Glomerular endothelial cell (primary cell): Measurements from ENCODE around the gene GSAP. TPM values are rescaled to one million over a fixed set of nuclear protein-coding genes. Genes with fewer than 3 reads are reported as not detected.

Experiments
- DNase-seq: peaks from one replicate; pipeline ENCODE4 v3.0.0-alpha.2; 2011; ENCODE audit warnings: low read depth, low spot score; ENCODE audit errors: extremely low read depth
- total RNA-seq: library from RNA; depleted of rRNA; stranded (reverse); fragments of >200 nt; gene quantifications from 2 replicates; pipeline ENCODE4 v1.2.3, GENCODE V29; 2015

The GSAP gene
- total RNA-seq, 1 donor from 2014 or later: 4.6 TPM

DNA sequence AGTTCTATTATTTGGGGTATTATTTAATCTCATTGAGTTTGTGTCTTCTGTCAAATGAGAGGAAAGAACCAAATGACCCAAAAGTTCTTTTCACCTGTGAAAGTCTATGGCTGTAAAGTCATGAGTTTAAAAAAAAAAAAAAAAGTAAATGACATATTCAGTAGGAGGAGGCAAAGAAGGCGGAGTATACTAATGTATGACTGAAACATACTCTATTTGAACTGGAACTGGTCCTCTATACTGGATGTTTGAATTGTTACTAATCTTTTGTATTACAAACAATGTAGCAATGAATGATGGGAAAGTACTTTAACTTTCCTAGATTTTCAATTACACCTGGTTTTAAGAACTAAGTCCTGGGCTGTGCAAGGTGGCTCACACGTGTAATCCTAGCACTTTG is 24.9 kb upstream of the GSAP start:
- no peak for DNase-seq

DNA sequence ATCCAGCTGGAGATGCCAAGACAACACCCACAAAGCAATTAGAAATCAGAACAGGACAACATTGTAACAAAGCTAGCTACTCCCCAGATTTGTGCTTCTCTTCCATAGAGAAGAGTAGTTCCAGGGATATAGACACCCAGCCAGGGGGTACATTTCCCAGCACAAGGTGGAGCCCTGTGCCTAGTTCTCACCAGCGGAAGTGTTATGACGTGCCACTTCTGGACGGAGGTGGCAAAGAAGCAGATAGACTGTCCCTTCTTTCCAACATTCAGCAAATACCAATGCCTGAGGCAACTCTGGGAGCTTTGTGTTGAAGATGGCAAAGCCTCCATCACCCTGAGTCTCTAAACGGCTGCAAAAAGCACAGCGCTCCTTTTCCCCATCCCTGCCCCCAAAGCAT is 23.4 kb upstream of the GSAP start:
- no peak for DNase-seq

- DNase-seq: no peak
Observed at GRCh38 chr7:77438131-77438530, 22.0 kb upstream of the GSAP start.

DNA sequence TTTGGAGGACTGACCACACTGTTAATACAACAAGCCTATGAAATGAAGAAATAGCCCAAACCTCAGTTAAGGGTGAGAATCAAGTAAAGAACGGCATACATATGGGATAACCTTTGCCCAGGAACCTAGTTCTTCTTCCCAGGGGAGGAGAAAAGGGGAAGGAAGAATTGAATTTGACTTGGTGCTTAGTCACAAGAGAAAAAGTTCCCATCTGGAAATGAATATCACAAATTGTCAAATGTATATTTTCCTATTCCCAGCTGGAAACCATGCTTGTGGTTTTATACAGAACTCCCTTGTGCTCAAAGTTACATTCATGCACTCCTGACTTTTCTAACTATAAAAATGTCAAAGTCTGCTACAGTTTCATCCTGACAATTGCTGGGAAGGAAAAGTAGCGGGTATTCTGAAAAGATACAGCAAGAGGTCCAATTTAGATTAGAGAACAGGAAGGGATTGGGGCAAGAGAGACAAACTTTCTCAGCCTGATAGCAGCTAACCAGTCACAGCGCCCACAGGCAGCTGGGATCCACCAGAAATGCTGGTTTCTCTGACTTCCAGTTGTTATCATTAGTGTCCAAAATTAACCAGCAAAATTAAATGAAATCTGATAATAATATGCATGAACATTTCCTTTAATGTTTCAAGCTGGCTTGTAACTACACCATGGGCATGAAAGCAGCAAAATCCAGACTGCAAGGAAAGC is 18.6 kb upstream of the GSAP start:
- DNase-seq: no peak

DNA sequence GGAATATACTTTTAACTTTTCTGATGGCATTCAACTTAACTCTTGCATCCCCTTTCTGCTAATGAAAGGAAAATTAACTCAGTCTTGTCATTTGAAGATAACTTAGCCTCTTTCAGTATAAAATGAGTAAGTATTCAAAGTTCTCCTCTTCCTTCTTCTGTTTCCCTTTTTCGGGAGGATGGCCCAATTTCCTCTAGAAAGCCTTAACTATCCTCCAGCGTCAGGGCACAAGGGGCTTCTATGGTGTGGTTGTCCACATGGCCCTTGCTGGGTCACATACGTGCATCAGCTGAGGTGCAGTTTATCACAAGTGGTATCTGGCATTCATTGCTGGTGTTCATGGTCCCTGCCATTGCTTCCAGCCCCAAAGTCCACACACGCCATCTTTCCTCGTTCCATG is 17.8 kb upstream of the GSAP start:
- no peak for DNase-seq

DNA sequence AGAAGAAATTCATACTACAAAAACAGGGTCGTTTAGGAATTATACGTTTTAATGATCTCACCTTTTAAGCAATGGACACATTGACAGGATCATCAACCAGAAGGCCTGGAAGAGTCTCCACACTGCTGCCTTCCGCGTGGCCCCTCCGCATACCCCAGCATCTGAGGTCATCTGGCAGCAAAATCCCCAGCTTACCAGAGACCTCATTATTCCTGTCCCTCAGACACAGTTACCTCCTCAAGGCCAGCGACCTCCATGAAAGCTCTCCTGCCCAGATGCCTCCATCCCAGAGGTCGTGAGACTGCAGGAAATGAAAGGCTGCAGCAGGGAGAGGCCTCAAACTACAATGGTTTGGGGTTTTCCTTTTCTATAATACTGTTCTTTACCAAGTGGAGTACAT is 14.8 kb upstream of the GSAP start:
- no peak for DNase-seq

GRCh38 chr7:77428777-77429231 is 12.7 kb upstream of the GSAP start:
- no peak for DNase-seq

DNA sequence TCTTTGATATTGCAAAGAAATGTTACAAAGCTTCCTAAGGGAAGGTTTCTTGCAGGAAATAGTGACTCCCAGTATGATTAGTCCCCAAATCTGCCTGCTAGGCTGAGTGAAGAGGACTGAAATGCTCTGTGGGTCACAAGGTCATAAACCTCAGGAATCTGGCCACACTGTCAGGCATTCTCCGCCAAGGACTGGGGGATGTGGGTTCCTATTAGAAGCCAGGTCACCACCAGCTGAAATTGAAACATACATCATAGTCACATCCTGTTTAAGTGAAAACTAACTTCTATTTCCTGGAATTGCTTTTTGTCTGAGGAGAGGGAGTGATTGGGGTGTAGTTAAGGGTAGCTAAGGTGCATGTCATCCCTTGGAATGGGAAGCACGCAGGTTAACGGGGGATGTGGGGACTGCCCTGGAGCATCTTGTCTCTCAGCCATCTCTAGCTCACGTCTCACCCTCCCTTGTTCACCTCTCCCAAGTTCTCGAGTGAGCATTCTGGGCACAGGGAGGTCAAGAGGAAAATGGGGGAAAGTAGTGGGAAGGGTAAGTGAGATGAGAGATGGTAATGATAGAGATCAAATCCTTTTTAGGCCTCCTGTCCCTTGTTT is 12.0 kb upstream of the GSAP start:
- DNase-seq: peak; percentile 64

GRCh38 chr7:77426521-77427051 is 10.4 kb upstream of the GSAP start:
- no peak for DNase-seq

DNA sequence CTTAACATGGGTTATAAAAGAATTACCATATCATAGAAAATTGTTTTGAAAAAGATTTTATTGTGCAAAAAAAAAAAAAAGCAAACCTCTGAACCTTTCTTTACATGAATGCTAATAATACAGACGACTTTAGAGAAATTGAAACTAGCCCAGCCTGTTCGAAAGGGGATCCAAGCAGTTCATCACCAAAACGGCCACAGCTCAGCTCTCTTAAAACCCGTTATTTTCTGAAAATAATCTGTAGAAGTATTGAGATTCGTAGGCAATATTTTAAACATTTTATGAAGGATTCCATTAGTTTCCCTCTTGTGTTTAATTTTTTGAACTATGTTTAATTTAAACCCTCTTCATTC is 9.9 kb upstream of the GSAP start:
- no peak for DNase-seq

DNA sequence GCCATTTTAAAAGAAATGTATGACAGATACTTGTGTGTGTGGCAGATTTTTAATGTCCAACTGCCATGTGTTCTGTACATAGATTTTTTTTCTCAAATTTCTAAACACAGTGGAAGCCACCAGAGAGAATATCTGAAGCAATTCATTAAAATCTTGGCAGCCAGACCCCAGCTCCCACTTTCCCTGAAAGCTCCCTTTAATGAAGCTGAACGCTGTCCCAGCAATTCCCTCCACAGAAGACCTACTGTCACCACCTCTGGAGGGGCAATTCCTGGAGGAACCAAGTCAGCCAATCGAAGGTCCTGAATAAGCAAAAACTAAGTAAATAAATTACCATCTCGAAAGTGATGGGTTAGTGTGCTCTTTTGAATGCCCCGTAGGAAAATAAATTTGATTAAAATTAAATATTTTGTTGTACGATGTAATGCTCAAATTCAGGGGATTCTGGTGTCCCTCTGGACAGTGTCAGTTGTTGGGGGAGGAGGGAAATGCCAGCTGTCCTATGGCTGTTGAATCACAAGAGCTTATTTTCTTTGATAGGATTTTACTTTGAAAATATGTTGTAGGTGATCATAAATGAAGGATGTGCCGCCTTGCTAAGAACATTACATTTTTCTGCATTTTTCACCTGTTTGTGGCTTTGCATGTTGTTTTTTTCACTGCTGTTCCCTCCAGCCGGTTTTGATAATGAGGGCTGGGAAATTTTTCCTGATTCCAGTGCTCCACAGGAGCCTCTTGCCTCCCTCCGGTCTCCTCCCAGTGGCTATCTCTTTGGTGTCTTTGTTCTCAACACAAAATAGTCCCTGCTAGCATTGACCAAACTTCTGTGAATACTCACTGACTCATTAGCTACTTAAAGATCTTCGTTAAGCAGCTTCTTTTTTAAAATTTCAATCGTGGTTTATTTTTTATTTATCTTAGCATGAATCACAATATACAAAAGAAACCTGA is 9.2 kb upstream of the GSAP start:
- DNase-seq: no peak

- no peak for DNase-seq
Observed at GRCh38 chr7:77422500-77422899, 6.4 kb upstream of the GSAP start.

- no peak for DNase-seq
Observed at GRCh38 chr7:77420986-77421672, 5.0 kb upstream of the GSAP start.

DNA sequence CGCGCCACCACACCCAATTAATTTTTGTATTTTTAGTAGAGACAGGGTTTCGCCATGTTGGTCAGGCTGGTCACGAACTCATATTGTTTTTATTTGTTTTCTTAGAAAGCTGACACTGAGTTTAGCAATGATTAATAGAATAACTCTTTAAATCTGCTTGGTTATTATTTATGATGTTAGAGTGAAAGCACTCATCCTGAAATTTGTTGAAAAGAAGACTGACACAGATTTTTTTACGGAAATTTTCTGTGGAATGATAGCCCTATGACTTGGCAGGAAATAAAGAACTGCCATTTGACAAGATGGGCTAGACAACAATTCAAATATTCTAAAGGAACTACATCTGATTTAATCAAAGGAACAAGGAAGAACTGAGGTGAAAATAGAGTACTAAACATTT is 4.3 kb upstream of the GSAP start:
- DNase-seq: no peak

GRCh38 chr7:77419102-77419501 is 3.0 kb upstream of the GSAP start:
- no peak for DNase-seq

- no peak for DNase-seq
Observed at GRCh38 chr7:77417801-77418200, 1.7 kb upstream of the GSAP start.

DNA sequence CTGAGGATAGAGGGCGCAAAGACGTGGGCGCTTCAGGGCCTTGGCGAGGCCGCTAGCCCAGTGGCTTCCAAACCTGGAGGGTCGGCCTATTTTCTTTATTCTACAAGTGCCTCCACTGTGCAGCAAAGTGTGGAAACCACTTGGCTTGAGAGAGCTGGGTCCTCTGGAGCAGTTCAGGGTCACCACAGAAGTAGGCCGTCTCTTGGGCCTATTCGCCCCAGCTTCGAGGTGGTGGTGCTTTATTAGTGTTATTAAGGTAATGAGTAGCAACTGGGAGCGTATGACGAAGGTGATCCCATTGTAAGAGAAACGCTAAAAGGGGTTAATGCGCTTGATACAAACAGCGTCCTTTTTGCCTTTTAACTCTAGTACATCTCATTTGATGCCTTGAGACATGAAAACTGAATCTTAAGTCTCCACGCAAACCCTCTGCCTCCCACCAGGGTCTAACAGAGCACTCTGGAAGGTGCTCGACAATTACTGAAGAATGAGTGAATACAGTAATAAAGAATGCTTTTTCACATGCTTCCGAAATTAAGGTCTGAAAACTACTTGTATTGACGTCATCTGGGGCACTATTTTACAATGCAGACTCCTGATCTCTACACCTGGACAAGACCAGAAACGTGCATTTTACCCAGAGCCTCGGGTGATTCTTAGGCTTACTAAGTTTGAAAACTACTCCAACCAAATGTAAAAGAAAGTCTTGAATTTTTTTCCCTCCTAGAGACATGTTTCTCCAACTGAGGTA is 647 bp upstream of the GSAP start:
- DNase-seq: no peak

DNA sequence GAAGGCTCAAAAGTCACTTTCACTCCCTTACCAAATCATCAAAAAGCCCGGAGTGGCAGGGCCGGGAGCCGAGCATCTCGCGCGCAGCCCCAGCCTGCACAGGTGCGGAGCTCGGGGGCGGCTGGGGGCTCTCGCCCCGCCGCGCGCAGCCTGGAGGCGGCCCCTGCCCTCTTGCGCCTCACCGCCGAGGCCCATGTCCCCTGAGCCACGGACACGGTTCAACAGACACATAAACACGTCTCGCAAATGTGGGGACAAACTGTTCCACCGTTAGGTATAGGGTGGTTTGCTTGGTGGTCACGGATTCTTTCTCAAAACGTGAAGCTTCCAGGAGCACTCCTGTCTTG is 700 bp downstream of the GSAP start:
- no peak for DNase-seq

DNA sequence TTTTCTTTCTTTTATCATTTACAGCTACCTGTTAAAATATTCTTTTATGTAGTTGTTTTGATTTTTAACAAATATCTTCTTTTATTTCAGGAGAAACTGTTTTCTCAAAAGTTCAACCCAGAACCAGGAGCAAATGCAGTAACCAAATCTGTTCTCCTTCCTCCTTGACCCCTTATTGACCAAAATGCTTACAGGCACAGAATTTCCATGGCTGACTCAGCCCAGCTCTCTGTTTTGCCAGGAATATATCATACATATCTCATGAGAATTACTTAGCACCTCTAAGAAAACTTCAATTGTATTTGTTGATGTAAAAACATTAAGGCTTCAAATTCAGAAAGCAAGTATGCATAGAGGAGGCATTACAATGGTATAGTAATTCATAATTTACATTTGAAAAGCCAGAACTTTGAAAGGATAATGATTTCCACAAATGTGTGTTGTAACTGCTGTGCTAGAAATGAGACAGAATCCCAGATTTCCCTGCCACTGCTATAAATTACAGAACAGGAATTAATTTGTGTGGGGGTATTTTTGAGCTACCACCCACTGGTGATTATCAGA is 2.2 kb downstream of the GSAP start:
- no peak for DNase-seq

DNA sequence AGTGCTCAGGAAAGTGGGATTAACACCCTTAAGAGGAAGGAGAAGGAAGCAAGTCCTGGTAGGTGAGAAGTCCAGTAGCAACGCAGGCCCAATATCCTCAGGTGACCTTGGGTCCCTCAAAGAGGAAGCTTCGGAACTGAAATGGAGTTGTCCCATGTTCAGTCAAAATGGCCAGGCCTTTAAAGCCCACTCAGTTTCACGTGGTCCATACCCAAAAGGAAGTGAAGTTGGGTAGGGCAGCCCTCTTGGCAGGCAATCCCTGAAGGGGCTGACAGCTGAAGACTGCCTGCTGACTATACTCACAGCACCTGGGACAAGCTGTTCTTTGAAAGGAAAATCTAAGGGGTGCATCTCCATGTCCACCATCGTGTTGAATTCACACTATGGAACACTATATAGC is 3.0 kb downstream of the GSAP start:
- no peak for DNase-seq
